ENCODE results near the gene MB21D2. TPM values are rescaled to one million over a fixed set of nuclear protein-coding genes. Genes with fewer than 3 reads are reported as not detected.

MB21D2 gene
- total and polyA plus RNA-seq, 2 donors (not counting 1 experiment from before 2014, with no cell fraction given) = 0.03 to 0.20 TPM

DNA sequence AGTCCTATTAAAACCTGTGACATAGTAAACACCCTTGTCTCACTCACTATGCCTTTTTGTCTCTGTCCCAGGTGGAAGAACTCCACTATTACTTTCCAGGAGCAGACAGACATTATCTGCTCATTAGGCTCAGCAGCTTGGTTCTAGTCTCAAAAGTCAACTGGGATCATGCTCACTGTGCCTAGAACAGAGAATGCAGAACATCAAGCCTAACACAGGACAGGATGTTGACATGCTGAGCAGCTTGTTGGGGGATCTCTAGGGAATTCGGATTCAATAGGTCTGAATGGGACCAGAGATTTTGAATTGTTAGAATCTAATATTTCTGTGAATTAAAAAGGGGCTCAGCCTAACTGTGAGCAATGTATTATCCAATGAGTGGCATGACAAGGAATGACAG, 6.4 kb downstream of the MB21D2 start:
- H3K9ac ChIP-seq (ENCODE audit: low read length) = no peak overlapping the region
- Mint-ChIP-seq H3K27me3 (peaks cover 43% of the 10 kb centered on the region), H3K27ac (no peak overlapping the region), H3K4me1 (peaks cover 4% of the 10 kb centered on the region), H3K9me3 (ENCODE audit: insufficient read depth) (peaks cover 2% of the 10 kb centered on the region), H3K4me3 (no peak overlapping the region)
- intact Hi-C loops (cut with micrococcal nuclease) = no loop called here
- H3K36me3 ChIP-seq (replicated peaks in 1 of 2; ENCODE audit: control extremely low read depth in 1 of 2, control insufficient read depth in 1 of 2, extremely low read depth in 1 of 2, insufficient read depth in 2 of 2, low read length in 1 of 2) = no peaks in the 10 kb centered on the region
- CTCF ChIA-PET = no interaction called here
- H2AFZ ChIP-seq (ENCODE audit: insufficient read depth, low read depth, low read length, poor library complexity, severe bottlenecking) = no peak overlapping the region
- peaks cover 0 to 3% of the 10 kb centered on the region in 2 donors for H3K4me1 ChIP-seq (ENCODE audit: control insufficient read depth in 2 of 2, insufficient read depth in 2 of 2, low read length in 2 of 2)
- H3K79me2 ChIP-seq (ENCODE audit: control insufficient read depth, insufficient read depth, low read length) = no peaks in the 10 kb centered on the region
- ATAC-seq (ENCODE audit: low read depth) (no peak), DNase-seq (no peak)
- no peak overlapping the region for H3K27ac ChIP-seq (ENCODE audit: low read length in 2 of 2)
- 90% methylated on average over 1 of the region's 1 CpG for WGBS (ENCODE audit: insufficient coverage)
- H3K4me3 ChIP-seq (ENCODE audit: control extremely low read depth in 1 of 5, extremely low read depth in 1 of 5, insufficient read depth in 1 of 5, low read depth in 2 of 5, low read length in 4 of 5) = no peak overlapping the region
- TF ChIP-seq EZH2 (IDR thresholded peaks at IDR 0.05; ENCODE audit: borderline replicate concordance, insufficient read depth, low read depth, low read length, poor library complexity, severe bottlenecking) = no peak
- TF ChIP-seq, protein P1, sequence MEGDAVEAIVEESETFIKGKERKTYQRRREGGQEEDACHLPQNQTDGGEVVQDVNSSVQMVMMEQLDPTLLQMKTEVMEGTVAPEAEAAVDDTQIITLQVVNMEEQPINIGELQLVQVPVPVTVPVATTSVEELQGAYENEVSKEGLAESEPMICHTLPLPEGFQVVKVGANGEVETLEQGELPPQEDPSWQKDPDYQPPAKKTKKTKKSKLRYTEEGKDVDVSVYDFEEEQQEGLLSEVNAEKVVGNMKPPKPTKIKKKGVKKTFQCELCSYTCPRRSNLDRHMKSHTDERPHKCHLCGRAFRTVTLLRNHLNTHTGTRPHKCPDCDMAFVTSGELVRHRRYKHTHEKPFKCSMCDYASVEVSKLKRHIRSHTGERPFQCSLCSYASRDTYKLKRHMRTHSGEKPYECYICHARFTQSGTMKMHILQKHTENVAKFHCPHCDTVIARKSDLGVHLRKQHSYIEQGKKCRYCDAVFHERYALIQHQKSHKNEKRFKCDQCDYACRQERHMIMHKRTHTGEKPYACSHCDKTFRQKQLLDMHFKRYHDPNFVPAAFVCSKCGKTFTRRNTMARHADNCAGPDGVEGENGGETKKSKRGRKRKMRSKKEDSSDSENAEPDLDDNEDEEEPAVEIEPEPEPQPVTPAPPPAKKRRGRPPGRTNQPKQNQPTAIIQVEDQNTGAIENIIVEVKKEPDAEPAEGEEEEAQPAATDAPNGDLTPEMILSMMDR (IDR thresholded peaks at IDR 0.05) = no peak
- POLR2A ChIA-PET = no interaction called here
- H3K9me3 ChIP-seq (ENCODE audit: control extremely low read depth in 1 of 3, control insufficient read depth in 2 of 3, insufficient read depth in 1 of 3, low read length in 2 of 3) = peaks cover 0 to 1% (median 0%) of the 10 kb centered on the region in 3 donors
- no peak overlapping the region for H3K4me2 ChIP-seq (replicated peaks; ENCODE audit: low read depth, low read length, poor library complexity, severe bottlenecking)
- peaks cover 0 to 14% (median 6%) of the 10 kb centered on the region in 4 experiments for H3K27me3 ChIP-seq (replicated peaks in 1 of 4; ENCODE audit: control extremely low read depth in 1 of 4, control insufficient read depth in 3 of 4, insufficient read depth in 4 of 4, low read length in 3 of 4)
- no peaks in the 10 kb centered on the region for H4K20me1 ChIP-seq (ENCODE audit: control insufficient read depth, insufficient read depth, low read length, poor library complexity, severe bottlenecking)

- Histone ChIP-seq H3K79me2 (ENCODE audit: control insufficient read depth, insufficient read depth, low read length) (no peaks in the 10 kb centered on the region), H3K9ac (ENCODE audit: low read length) (no peak overlapping the region), H4K20me1 (ENCODE audit: control insufficient read depth, insufficient read depth, low read length, poor library complexity, severe bottlenecking) (no peaks in the 10 kb centered on the region), H3K9me3 (ENCODE audit: control extremely low read depth in 1 of 3, control insufficient read depth in 2 of 3, insufficient read depth in 1 of 3, low read length in 2 of 3) (peaks cover 0 to 4% (median 0%) of the 10 kb centered on the region in 3 donors), H3K36me3 (replicated peaks in 1 of 2; ENCODE audit: control extremely low read depth in 1 of 2, control insufficient read depth in 1 of 2, extremely low read depth in 1 of 2, insufficient read depth in 2 of 2, low read length in 1 of 2) (no peaks in the 10 kb centered on the region), H3K4me2 (replicated peaks; ENCODE audit: low read depth, low read length, poor library complexity, severe bottlenecking) (no peak overlapping the region), H3K4me1 (ENCODE audit: control insufficient read depth in 2 of 2, insufficient read depth in 2 of 2, low read length in 2 of 2) (no peaks in the 10 kb centered on the region), H3K27ac (ENCODE audit: low read length in 2 of 2) (no peak overlapping the region), H3K4me3 (ENCODE audit: control extremely low read depth in 1 of 5, extremely low read depth in 1 of 5, insufficient read depth in 1 of 5, low read depth in 2 of 5, low read length in 4 of 5) (no peak overlapping the region), H3K27me3 (replicated peaks in 1 of 4; ENCODE audit: control extremely low read depth in 1 of 4, control insufficient read depth in 3 of 4, insufficient read depth in 4 of 4, low read length in 3 of 4) (no peaks in the 10 kb centered on the region), H2AFZ (ENCODE audit: insufficient read depth, low read depth, low read length, poor library complexity, severe bottlenecking) (no peak overlapping the region)
- H3K4me1 Mint-ChIP-seq = no peaks in the 10 kb centered on the region
- DNase-seq (no peak), ATAC-seq (ENCODE audit: low read depth) (no peak)
- ChIA-PET CTCF (interaction anchor here (0.5 kb wide), 1 partner anchor 18 kb away, joined by 3 read pairs; no protein-coding TSS in a partner anchor), POLR2A (no interaction called here)
- no peak overlapping the region for H3K27ac Mint-ChIP-seq
- no peaks in the 10 kb centered on the region for H3K9me3 Mint-ChIP-seq (ENCODE audit: insufficient read depth)
- no peak overlapping the region for H3K4me3 Mint-ChIP-seq
- WGBS (ENCODE audit: insufficient coverage) = 93% methylated on average over 4 of the region's 4 CpGs
- peaks cover 20% of the 10 kb centered on the region for H3K27me3 Mint-ChIP-seq
- intact Hi-C loops (cut with micrococcal nuclease) = no loop called here
- TF ChIP-seq, protein P1 (IDR thresholded peaks at IDR 0.05) = no peak
- TF ChIP-seq EZH2 (IDR thresholded peaks at IDR 0.05; ENCODE audit: borderline replicate concordance, insufficient read depth, low read depth, low read length, poor library complexity, severe bottlenecking) = no peak
Measured at GRCh38 chr3:192907784-192908183, 9.9 kb downstream of the MB21D2 start.

All from B cell (primary cell).